DMS114 treated with DMSO at 0.1 percent for 48 hours (cell line): Measurements from ENCODE around the gene PRKD1.
"Not testable (repeated sequence)": the region's sequence is repeated elsewhere in the genome, so short reads cannot be mapped to it uniquely, and the experiment has no call there.

Experiments used
- DNase-seq: peaks from one replicate; lab custom pipeline; 2025; ENCODE audit not compliant: unreplicated experiment; lab: John Stamatoyannopoulos, UW

PRKD1 gene

GRCh38 chr14:29839691-29840090 is 88.0 kb downstream of the PRKD1 start:
- not testable (repeated sequence) for DNase-seq

- DNase-seq: no peak
These were observed 88.9 kb downstream of the PRKD1 start for GRCh38 chr14:29838752-29839151.

DNA sequence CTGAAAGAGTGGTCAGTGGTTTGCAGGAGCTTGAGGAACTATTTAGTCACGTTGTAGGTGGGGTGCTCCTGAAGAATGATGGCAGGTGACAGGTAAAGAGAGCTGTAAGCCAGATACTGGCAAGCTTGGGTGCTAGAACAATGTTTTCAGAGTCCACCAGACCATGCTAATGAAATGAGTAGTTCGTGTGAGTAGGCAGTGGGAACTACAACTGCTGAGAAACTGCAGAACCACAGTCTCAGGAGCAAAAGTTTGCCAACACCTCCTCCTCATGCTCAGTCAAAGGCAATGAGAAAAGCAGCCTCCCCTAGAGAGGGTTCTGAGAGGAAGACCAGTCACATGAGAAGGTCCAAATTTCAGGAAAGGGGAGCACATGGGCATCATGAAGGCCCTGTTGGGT is 91.3 kb downstream of the PRKD1 start:
- no peak for DNase-seq

- no peak for DNase-seq
These were observed 95.6 kb downstream of the PRKD1 start for GRCh38 chr14:29832042-29832441.

DNA sequence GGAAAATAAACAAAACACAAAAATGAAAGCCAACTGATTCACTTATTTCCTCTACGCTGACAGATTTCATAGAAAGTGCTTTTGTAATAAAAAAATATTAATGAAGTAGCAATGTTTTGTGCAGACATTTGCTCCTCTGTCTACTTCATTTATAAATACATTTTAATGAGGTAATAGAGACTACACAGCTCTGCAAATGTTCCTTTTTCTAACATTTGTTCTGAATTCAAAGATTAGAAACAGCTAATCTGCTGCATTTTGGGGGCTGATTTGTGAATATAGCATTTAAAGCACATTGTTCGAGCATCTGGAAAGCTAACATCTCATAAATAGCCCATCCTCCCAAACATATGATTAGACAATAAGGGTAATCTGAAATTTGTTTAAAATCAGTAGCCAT is 97.8 kb downstream of the PRKD1 start:
- no peak for DNase-seq

- no peak for DNase-seq
These were observed 103.8 kb downstream of the PRKD1 start for GRCh38 chr14:29823816-29824215.

GRCh38 chr14:29822430-29822709 is 105.3 kb downstream of the PRKD1 start:
- DNase-seq: no peak

GRCh38 chr14:29821661-29822429 is 105.8 kb downstream of the PRKD1 start:
- DNase-seq: no peak

- DNase-seq: no peak
These were observed 106.4 kb downstream of the PRKD1 start for GRCh38 chr14:29821242-29821641.

DNA sequence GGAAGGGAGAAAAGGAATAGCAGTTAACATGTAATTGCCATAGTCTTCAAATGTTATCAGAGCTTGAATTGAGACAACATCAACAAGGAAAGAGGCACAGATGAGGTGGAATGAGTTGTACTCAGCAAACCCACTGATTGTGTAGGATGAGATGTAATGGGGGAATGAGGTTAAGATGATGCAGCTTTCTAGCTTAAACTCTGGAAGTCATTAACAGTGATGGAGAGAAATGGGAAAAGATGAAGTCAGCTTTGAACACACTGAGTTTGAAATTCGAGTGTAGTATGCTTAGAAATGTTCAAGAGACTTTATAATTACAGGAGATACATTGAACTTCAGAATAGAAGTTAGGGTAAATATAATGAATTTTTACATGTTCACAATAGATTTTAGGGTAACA is 106.9 kb downstream of the PRKD1 start:
- DNase-seq: no peak

GRCh38 chr14:29817767-29818405 is 109.8 kb downstream of the PRKD1 start:
- DNase-seq: no peak

DNA sequence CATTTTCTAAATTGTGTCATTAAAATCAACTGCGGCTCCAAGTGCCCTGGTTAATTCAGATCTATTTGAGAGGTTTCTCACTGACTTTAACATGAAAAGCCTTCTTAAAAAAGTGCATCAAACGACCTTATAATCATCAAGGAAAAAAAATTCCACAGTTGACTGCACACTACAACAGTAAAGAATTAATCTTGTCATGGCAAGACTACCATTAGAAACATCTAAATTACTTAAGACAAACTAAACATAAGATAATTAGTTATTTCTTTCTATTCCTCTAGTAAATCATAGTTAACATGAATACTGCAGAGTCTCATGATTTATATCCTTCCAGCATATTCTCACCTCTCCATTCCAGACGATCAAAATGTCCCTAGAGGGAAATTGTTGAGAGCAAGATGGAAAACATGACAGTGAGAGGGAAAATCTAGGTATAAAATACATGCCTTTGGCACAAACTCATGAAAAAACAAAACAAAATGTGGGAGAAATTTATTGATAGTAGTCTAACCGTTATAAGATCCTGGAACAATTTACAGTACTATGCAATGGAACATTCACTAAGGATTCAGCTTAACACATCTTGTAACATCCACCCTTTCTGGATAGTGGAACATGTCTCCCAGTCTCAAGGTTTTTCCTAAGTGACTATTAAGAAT is 112.5 kb downstream of the PRKD1 start:
- no peak for DNase-seq

DNA sequence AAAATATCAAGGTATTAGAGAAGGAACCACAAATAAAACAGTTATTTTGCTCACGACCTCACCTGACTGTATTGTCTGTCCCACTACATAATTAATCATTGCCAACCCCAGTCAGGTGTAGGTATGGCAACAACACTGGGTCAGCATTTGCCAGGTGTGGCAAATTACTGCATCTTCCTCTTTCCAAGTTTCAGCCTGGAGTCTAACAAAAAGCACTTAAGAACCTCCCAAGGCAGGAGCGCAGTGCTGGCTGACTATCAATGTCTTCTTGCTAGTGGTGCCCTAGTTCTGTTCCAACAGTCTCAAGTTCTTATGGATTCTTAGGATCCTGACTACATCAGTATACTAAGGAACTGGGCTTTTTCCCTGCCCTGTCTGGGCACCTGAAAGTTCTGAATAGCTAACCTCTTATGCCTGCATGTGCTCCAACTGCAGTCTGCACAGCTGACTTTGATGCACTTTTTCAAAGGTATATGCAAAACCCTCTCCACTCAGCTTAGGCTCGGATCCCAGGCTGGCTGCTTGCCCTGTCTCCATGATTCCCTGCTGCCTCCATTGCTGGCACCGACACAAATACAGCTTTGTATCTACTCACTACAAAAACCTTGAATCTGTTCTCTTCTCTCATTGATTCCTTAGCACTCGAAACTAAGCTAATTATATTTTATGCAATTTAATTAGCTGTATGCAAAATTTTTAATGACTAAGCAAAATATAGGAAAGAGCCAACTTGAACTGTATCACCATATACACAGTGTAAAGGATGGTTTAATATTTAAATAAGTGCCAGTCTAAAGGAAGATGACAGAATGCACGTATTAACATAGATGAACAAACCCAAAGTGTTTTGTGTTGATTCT is 113.3 kb downstream of the PRKD1 start:
- no peak for DNase-seq

DNA sequence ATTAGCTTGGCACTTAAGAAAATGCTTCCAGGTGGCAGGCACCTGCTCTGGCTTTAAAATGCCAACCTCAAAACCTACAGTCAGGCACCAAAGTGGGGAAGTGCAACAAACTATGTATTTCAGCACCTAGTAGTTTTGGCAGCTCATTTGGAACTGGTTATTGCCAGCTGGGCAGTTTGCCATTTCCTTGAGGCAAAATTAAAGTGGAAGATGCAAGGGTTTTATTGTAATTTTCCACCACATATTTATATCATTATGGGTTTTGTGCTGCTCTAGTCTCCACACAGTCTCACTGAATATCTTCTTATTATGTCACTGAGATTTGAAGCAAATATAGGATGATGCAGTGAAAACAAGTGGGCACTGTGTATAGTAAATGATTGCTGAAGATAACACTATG is 117.0 kb downstream of the PRKD1 start:
- DNase-seq: no peak

GRCh38 chr14:29810064-29810463 is 117.6 kb downstream of the PRKD1 start:
- no peak for DNase-seq

DNA sequence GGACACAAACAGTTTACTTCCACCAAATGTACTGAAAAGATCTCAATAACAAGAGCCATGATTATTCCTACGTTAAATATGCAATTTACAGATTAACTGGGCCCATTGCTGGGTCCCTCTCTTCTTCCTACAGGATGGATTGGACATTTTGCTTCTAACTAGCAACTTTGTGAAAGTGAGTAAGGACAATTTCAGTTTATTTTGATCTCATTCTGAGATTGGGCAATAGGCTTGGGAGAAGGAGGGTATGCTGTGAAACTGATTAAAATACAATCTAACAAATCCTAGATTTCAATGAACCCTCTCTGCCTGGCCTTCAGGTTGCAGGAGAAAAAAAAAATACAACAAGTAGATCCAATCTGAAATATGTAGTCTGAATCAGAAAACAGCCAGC is 121.5 kb downstream of the PRKD1 start:
- no peak for DNase-seq

GRCh38 chr14:29805415-29806123 is 122.1 kb downstream of the PRKD1 start:
- no peak for DNase-seq

DNA sequence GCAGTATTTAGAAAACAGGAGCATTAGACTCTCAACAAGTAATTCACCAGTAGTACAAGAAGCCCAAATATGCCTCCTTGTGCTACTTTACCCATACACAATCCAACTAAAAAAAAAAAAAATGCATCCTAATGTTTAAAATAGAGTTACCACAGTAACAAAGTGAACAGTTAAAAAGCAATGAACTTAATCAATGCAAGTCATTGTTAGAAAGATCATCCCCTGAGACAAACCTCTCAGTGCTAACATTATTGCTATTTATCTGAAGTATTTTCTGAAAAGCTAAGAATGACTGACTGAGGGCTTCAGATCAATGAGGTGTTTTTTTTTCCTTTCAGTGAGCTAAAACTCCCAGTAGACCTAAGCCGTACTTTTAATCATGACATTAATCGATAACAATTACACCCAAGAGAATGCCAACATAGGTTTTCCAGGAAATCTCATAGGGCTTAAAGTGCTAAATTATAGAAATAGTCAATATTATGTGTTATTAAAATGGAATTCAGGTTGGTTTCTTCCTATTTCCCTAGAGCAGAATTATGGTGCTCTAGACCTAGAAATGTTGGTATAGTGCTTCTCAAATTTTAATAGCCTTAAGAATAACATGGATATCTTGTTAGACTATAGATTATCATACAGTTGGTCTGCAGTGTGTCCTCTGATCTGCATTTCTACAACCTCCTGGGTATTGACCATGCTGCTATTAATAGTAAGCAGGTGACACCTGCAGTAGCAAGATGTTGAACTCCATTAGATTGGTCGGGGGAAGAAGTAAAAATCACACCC is 123.0 kb downstream of the PRKD1 start:
- no peak for DNase-seq

DNA sequence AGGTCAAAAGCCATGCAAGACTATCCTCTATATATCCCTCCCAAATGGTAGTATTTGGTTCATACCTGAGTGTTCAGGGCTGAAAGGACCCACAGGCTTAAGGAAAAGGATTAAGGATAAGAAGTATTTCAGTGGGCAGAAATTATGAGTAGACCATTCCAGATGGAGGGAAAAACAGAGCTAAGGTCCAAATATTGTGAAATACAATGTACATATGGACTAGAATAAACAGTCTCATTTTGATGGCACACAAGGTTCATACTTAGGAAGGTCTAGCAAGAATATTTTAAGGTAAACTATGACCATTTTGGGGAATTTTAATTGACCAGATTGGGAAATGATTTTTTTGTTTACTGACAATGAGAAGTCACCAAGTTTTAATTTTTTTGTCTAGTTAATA is 124.6 kb downstream of the PRKD1 start:
- no peak for DNase-seq

DNA sequence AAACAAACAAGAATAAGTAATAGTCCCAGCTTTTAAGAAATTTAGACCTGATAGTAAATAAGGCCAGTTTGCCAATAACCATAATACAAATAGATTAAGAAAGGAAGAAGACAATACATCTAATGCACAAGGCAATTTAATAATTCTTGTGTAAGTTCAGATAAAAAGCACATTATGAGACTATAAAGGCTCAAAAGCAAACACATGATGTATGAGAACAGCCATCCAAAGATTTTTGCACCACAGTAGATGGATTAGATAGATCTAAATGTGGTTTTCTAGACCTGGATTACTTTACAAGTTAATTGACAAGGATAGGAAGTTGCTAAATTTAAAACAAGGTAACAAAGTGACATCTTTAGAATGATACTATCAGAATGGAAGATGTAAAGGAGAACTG is 125.4 kb downstream of the PRKD1 start:
- no peak for DNase-seq
